ENCODE measurements around the gene TRIP12. TPM values are rescaled to one million over a fixed set of nuclear protein-coding genes. Genes with fewer than 3 reads are reported as not detected.
A peak's percentile ranks its signal among the peaks of the same experiment; 100 is the strongest.
"Not testable (repeated sequence)": the region's sequence is repeated elsewhere in the genome, so short reads cannot be mapped to it uniquely, and the experiment has no call there.

Gene TRIP12
- total RNA-seq, 4 donors from 2014 or later, result 178 to 256 (median 193) TPM

- DNase-seq (ENCODE audit: low spot score) (no peak), ATAC-seq (ENCODE audit: low FRiP score) (no peak)
- no peak for TF ChIP-seq CTCF (IDR thresholded peaks at IDR 0.05)
Observed at GRCh38 chr2:229937537-229937936, 15.7 kb upstream of the TRIP12 start.

- ATAC-seq (ENCODE audit: low FRiP score) (no peak), DNase-seq (ENCODE audit: low spot score) (no peak)
- no peak for TF ChIP-seq CTCF (IDR thresholded peaks at IDR 0.05)
Observed at GRCh38 chr2:229931241-229931640, 9.4 kb upstream of the TRIP12 start.

GRCh38 chr2:229930656-229931055, 8.8 kb upstream of the TRIP12 start:
- TF ChIP-seq CTCF (IDR thresholded peaks at IDR 0.05), result no peak
- DNase-seq (ENCODE audit: low spot score) (no peak), ATAC-seq (ENCODE audit: low FRiP score) (no peak)

- ATAC-seq (ENCODE audit: low FRiP score) (no peak), DNase-seq (ENCODE audit: low spot score) (no peak)
- TF ChIP-seq CTCF (IDR thresholded peaks at IDR 0.05), result no peak
Observed at GRCh38 chr2:229927817-229928321, 6.1 kb upstream of the TRIP12 start.

GRCh38 chr2:229925201-229925600, 3.4 kb upstream of the TRIP12 start:
- no peak for ATAC-seq (ENCODE audit: low FRiP score)
- no peak for DNase-seq (ENCODE audit: low spot score)
- no peak for TF ChIP-seq CTCF (IDR thresholded peaks at IDR 0.05)

- DNase-seq (ENCODE audit: low spot score); ATAC-seq (ENCODE audit: low FRiP score): not testable (repeated sequence)
Observed at GRCh38 chr2:229924541-229924940, 2.7 kb upstream of the TRIP12 start.

GRCh38 chr2:229922449-229923386, 909 bp upstream of the TRIP12 start, which contains the start of gene FBXO36:
FBXO36 (plus strand) TSS chr2:229922503; CDS start chr2:229922514, 11 bp downstream.
- ATAC-seq (ENCODE audit: low FRiP score), result peak; percentile 80
- TF ChIP-seq CTCF (IDR thresholded peaks at IDR 0.05), result no peak
- peak; percentile 75 for DNase-seq (ENCODE audit: low spot score)
